GM23248 (cell line): ENCODE measurements around the gene TOP3B.
"Not testable (repeated sequence)": the region's sequence is repeated elsewhere in the genome, so short reads cannot be mapped to it uniquely, and the experiment has no call there.

Experiments
- EZH2 ChIP-seq: fragments of 200-600 bp; sonication (generic); IDR thresholded peaks from 2 replicates; pipeline ENCODE4 v1.6.1; 2018; ENCODE audit warnings: antibody characterized with exemption, mild to moderate bottlenecking; ENCODE audit not compliant: insufficient read depth, poor library complexity, severe bottlenecking
- EZH2phosphoT487 ChIP-seq: fragments of 200-600 bp; sonication (generic); IDR thresholded peaks from 2 replicates; pipeline ENCODE4 v1.6.1; 2018; ENCODE audit warnings: antibody characterized with exemption, moderate library complexity, mild to moderate bottlenecking, low read depth; ENCODE audit not compliant: insufficient read depth

- TF ChIP-seq EZH2, EZH2phosphoT487: not testable (repeated sequence)
These were observed 42.7 kb downstream of the TOP3B start for GRCh38 chr22:21939935-21940334.
